ENCODE results near the gene LCLAT1.

The LCLAT1 gene

DNA sequence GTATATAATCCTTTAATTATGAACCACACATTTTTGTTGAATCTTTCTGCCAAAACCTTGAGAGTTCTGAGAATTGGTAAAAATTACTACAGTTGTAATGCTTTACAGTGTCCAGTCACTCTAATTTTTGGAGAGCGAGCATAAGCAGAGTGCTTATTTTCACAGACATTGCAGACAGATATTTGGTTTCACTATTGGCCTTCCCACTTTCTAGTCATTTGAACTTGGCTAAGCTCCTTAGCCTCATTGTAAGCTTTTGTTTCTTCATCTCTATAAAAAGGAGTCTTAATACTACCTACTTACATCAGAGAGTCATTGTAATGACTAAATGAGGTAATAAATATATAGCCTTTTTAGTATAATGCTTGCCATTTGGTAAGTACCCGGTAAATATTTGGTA lies 80.4 kb downstream of the LCLAT1 start:
- DNase-seq: no peak

- no peak for DNase-seq
These were observed 80.8 kb downstream of the LCLAT1 start for GRCh38 chr2:30527859-30528258.

- no peak for DNase-seq
These were observed 83.3 kb downstream of the LCLAT1 start for GRCh38 chr2:30530346-30530745.

DNA sequence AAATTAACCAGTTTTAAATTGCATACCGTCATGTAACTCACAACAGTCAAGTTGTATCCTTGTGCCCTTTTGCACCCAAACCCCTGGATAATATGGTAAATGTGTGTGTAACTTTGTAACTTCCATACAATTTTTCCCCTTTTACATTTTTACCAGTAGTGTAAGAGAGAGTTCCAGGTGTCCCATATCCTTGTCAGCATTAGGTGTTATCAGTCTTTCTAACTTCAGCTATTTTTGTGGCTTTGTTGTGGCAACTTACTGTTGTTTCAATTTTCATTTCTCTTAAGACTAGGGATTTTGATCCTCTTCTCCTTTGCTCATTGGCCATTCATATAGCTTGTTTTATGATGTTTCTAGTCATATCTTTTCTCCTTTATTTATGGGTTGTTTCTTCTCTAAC lies 94.6 kb downstream of the LCLAT1 start:
- no peak for DNase-seq

DNA sequence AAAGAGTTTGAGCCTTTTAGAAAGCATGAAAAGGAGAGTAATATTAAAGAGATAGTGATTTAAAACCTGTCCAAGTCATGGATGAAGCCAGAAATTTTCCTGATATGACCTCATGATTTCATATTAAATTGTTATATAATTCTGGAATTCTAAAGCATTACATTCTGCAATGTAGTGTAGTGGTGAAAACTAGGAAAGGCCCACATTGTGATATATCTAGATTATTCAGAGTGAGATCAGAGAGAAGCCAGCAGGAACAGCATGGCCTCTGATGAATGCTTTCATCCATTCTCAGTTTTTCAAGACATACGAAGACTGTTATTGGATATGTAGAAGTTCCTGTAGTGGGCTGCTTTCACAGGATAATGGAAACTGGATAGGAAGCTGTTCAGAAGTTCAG lies 98.8 kb downstream of the LCLAT1 start:
- DNase-seq: no peak

GRCh38 chr2:30548386-30548785 lies 101.3 kb downstream of the LCLAT1 start:
- no peak for DNase-seq

GRCh38 chr2:30549096-30549495 lies 102.0 kb downstream of the LCLAT1 start:
- DNase-seq: no peak

DNA sequence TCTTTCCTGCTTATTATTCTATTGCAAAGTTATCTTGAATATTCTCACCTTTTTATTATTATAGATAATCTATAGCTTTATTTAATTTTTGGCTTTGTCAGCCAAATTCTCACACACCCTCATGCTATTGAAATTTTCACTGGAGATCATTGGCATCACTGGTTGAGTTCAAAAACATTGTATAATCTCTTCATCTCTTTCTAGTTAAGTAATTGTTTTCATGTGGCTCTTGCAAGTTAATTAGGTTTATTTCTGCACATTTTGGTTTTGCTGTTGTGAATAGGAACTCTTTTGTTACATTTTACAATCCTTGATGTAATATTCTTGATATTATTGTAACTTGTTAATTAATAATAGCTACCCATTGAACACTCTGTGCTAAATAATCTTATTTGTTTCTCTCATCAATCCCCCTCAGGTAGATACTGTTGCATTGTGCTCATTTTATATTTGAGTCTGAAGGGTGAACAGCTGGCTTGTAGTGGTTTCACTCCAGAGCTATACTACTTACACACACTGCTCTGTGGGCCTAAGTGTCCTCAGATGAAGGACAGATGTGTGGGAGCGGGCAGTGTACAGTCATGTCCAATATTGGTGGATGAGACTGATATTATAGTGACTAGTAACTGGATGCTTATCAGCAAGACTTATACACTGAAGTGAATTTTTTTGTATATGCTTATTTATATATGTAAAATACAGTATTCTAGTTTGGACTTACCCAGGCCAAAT lies 112.7 kb downstream of the LCLAT1 start:
- DNase-seq: no peak

DNA sequence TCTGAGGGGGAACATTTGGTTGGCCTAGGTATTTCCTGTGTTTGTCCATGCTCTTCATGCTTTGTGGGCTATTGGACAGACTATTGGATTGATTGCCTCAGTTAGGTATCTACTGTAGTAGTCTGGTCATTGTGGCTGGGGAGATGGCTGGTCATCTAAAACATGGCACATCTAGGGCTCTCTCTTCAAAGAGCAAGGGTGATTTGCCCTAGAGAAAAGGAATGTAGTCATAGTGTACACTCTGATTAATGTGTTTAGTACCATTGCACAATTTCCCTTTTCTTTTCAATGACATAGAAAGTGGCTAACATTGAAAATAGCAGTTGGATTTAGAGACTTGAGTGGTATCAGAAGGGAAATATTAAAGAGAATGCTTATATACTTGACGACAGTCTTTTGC lies 114.3 kb downstream of the LCLAT1 start:
- no peak for DNase-seq

- DNase-seq: peak; percentile 40
These were observed 118.9 kb downstream of the LCLAT1 start for GRCh38 chr2:30565851-30566358.

DNA sequence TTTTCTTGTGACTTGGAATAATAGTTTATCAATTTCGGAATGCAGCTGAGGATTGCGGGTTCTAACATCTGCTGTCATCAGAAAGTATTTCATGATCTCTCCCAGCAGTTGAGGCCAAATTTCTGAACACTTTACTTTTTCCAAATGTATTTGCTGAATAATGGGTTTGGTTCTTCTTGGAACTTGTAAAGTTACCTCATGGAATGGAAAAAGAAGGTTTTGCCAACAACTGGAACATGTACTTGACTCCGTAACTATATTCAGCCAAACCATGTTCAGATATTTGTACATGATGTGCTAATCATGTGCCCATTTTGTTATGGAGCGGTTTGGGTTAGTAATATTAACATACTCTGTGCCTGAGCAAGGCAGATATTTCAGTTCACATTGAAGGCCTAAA lies 119.6 kb downstream of the LCLAT1 start:
- no peak for DNase-seq

DNA sequence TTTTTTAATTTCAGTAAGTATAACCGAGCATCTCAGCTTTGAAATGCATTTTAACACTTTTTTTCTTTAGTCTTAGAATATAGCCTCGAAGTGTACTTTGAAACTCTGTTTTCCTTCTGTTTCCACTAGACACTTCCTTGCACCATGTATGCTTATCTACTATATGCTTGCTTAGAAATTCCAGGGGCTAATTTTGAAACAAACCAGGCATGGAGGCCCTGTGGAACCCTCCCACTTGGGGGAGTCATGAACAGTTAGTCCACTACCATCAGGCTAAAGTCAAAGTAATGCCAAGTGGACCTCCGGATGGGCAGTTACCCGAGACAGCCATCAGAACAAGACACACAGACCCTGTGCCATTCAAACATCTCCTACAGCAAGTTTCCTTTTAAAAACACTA lies 120.3 kb downstream of the LCLAT1 start:
- no peak for DNase-seq

GRCh38 chr2:30569946-30570345 lies 122.9 kb downstream of the LCLAT1 start:
- no peak for DNase-seq

DNA sequence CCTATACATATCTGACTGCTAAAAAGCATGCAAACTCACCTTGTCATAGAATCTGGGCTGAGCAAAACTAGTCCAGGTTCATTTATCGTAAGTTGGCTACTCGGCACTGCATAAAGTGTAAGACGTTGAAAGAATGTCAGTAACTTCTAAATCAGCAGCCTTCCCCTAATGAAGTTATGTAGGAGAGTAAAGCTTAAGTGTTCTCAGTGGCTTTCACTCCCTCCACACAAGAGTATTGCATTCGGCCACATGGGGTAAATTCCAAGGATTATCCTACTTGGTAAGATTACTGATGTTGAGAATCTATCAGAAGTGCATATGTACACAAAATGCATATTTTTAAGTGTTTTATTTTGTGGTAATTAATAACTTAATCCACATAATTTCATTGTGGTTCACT lies 130.1 kb downstream of the LCLAT1 start:
- DNase-seq: no peak

GRCh38 chr2:30580391-30580790 lies 133.3 kb downstream of the LCLAT1 start:
- no peak for DNase-seq

DNA sequence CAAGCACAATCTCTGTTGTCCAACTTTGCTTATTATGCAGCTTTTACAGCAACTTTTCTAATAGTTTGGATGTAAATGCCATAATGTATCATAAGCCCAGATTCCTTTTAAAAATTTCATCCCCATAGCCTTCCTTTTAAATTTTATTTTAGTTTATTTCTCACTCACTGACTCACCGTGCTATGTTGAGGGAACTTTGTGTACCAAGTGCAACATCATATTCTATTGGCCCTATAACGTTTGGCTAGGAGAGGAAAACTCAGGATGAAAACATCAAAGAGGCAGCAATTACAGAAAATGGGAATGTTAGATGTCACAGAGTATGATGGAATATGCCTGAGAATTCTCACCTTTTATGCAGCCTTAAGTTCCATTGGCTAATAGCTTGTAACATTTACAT lies 135.5 kb downstream of the LCLAT1 start:
- DNase-seq: no peak

- DNase-seq: no peak
These were observed 136.2 kb downstream of the LCLAT1 start for GRCh38 chr2:30583204-30583749.

DNA sequence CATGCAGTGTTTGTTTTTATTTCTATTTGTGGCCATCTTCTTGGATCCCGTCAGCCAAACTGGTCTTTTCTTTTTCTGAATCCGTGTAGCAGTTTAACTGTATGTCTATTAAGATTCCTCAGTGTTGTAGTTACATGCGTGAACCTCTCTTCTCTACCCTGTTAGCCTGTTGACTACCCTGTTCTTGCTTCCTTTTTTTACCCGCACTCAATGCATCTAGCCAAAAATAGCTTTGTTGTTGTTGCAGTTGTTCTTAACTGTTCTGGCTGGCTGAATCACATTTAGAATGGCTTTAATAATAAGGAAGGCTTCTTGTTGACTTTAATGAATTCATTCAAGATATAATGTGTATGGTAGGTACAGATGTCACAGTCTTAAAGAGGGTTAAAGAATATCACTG lies 137.1 kb downstream of the LCLAT1 start:
- no peak for DNase-seq

- no peak for DNase-seq
These were observed 141.9 kb downstream of the LCLAT1 start for GRCh38 chr2:30588994-30589393.

GRCh38 chr2:30590407-30590806 lies 143.4 kb downstream of the LCLAT1 start:
- no peak for DNase-seq

DNA sequence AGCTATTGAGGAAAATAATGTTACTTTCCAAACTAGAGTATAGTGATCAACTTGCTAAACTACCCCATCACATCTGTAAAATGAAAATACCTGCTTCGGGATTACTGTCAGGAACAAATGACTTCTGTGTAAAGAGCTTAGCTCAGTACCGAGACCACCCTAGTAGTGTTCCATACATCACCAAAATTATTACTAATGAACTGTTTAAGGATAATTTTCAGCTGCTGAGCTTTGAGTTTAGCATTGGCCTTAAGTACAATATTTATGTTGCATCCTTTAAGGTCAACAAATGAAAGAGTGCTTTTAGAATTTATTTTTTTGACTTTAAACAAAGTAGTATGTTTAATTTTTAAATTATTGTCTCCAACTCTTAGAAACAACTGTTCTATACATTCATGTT lies 144.1 kb downstream of the LCLAT1 start:
- DNase-seq: no peak

DNA sequence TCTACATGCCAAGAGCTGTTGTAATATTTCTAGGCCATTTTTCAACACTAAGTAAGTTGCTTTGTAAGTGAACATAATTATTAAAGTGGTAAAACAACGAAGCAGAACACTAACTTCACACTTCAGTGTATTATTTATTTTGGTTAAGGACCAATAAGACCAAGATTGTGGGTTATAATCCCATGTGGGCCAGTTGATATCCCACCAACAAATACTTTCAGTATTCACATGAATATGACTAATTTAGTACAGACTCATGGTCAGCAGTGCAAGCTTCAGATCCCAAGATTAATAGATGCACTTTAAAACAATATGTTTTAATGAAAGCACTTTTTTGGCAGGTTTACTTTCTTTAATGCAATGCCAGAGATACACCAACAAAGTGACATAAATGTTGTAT lies 154.3 kb downstream of the LCLAT1 start:
- DNase-seq: no peak

DNA sequence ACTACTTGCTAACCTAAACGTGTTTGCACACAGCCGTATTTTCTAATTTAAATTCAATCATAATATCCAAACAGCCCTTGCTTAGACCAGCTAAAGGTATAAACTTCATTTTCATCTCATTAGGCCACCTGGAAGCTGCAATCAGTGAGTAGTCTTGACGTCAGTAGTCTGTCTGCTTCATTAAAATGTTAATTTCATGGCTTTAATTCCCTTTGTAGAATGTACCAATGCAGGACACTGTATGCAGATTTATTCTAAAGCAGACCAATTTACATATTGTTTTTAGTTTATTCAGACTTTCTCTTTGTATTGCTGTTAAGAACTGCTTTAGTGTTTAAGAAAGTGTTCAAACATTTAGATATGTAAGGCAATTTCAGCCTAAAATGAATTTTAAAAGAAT lies 158.2 kb downstream of the LCLAT1 start:
- no peak for DNase-seq

DNA sequence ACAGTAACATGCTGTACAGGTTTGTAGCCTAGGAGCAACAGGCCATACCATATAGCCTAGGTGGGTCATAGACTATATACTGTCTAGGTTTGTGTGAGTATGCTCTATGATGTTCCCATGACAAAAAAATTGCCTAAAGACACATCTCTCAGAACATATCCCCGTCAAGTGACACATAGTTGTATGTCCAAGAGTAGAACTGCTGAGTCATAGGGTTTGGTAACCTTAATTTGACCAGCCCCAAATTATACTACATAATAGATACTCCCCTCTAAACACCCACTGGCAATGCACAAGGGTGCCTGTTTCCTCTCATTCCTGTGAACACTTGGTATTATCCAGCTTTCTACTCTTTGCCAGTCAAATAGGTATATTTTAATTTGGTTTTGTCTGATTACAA lies 161.6 kb downstream of the LCLAT1 start:
- DNase-seq: no peak

DNA sequence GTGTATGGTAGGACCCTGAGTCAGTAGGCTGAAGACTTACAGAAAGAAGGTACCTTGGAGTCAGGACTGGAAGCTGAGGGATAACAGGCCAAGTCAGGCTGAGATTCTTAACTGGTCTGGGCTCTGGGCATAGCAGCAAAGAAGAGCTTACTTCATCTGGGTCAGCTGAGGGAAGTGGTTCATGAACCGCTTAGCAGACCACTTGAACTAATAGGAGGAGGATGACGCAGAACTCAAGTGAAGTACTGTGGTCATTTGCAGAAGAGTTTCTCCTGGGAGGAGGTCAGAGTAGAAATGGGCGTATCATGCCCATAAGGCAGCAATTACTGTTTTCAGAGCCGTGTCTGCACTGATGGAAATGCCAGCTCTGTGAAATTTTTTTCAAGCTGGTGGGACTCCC lies 164.5 kb downstream of the LCLAT1 start:
- peak; percentile 36 for DNase-seq

Data from left hindlimb (tissue), 1 donor.